Vagina (tissue), 2 donors: ENCODE measurements around the gene PRTN3. TPM values are rescaled to one million over a fixed set of nuclear protein-coding genes. Genes with fewer than 3 reads are reported as not detected.

Experiments
- DNase-seq, 2 donors: peaks; one replicate each; pipeline ENCODE4 v3.0.0-alpha.2; 2017; ENCODE audit errors: extremely low spot score in 2 of 2
- H3K27ac ChIP-seq: fragments of 200-600 bp; sonication (generic); one replicate; pipeline ENCODE4 v1.5.1; 2019
- H3K27me3 ChIP-seq: fragments of 200-600 bp; sonication (generic); one replicate; pipeline ENCODE4 v1.5.1; 2019
- H3K36me3 ChIP-seq, 2 donors: fragments of 200-600 bp; sonication (generic); one replicate each; pipeline ENCODE4 v1.5.1; 2017 to 2019
- H3K4me1 ChIP-seq: fragments of 200-600 bp; sonication (generic); one replicate; pipeline ENCODE4 v1.5.1; 2019
- H3K4me3 ChIP-seq, 2 donors: fragments of 200-600 bp; sonication (generic); 1 replicate in 1 of 2; 2 replicates in 1 of 2; pipeline ENCODE4 v1.5.1; 2016 to 2019
- H3K9me3 ChIP-seq: fragments of 200-600 bp; sonication (generic); one replicate; pipeline ENCODE4 v1.5.1; 2019
- CTCF ChIP-seq, 3 experiments: fragments of 450-650 bp in 2 of 3; fragments of 200-600 bp in 1 of 3; sonication (generic) in 1 of 3; IDR thresholded peaks; one replicate each; pipeline ENCODE4 v1.5.1; 2017 to 2019; ENCODE audit warnings: antibody characterized with exemption in 3 of 3, mild to moderate bottlenecking in 2 of 3, moderate library complexity in 2 of 3
- POLR2A ChIP-seq, 2 donors: fragments of 450-650 bp; IDR thresholded peaks; one replicate each; pipeline ENCODE4 v1.6.1; 2017; ENCODE audit warnings: antibody characterized with exemption in 2 of 2, mild to moderate bottlenecking in 2 of 2, moderate library complexity in 2 of 2
- POLR2AphosphoS5 ChIP-seq, 2 donors: sonication (generic); formaldehyde crosslinking; IDR thresholded peaks; one replicate each; pipeline ENCODE4 v1.9.0; 2017; ENCODE audit warnings: antibody characterized with exemption in 2 of 2, mild to moderate bottlenecking in 2 of 2, low read depth in 1 of 2; ENCODE audit not compliant: insufficient read depth in 1 of 2
- intact Hi-C: fragments of 100-400 bp; cut with DNase I; formaldehyde crosslinking; loops from one replicate; pipeline ENCODE4 v1.15.1; 2023
- total RNA-seq: library from RNA; depleted of rRNA; stranded (reverse); fragments of >200 nt; gene quantifications from one replicate; pipeline ENCODE4 v1.2.3, GENCODE V29; 2016

PRTN3 gene
- total RNA-seq, 1 donor from 2014 or later, result not detected

GRCh38 chr19:855142-855541, 14.3 kb downstream of the PRTN3 start:
- Histone ChIP-seq H3K9me3 (no peaks in the 10 kb centered on the region), H3K36me3 (no peaks in the 10 kb centered on the region), H3K27ac (no peak overlapping the region), H3K4me1 (peaks cover 37% of the 10 kb centered on the region), H3K27me3 (peaks cover 9% of the 10 kb centered on the region), H3K4me3 (no peak overlapping the region)
- intact Hi-C loops, result loop anchor here (5.0 kb wide), 1 partner anchor 67 kb away; no protein-coding TSS in a partner anchor
- DNase-seq, result no peak
- no peak for TF ChIP-seq POLR2AphosphoS5 (IDR thresholded peaks at IDR 0.05; ENCODE audit: insufficient read depth in 1 of 2, low read depth in 1 of 2)
- TF ChIP-seq POLR2A (IDR thresholded peaks at IDR 0.05), result no peak
- no peak for TF ChIP-seq CTCF (IDR thresholded peaks at IDR 0.05)

DNA sequence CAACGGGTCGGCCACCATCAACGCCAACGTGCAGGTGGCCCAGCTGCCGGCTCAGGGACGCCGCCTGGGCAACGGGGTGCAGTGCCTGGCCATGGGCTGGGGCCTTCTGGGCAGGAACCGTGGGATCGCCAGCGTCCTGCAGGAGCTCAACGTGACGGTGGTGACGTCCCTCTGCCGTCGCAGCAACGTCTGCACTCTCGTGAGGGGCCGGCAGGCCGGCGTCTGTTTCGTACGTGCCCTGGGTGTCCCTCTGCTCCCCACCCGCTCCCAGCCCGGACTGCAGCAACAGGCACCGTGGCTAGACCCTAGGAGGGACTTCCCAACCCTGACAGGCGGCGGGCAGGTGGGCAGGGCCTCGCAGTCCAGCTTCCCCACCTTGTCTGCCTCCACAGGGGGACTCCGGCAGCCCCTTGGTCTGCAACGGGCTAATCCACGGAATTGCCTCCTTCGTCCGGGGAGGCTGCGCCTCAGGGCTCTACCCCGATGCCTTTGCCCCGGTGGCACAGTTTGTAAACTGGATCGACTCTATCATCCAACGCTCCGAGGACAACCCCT, 14.8 kb downstream of the PRTN3 start:
- no peak for TF ChIP-seq CTCF (IDR thresholded peaks at IDR 0.05)
- TF ChIP-seq POLR2A (IDR thresholded peaks at IDR 0.05), result no peak
- TF ChIP-seq POLR2AphosphoS5 (IDR thresholded peaks at IDR 0.05; ENCODE audit: insufficient read depth in 1 of 2, low read depth in 1 of 2), result no peak
- DNase-seq, result no peak
- Histone ChIP-seq H3K27ac (no peak overlapping the region), H3K4me1 (peaks cover 35% of the 10 kb centered on the region), H3K36me3 (no peaks in the 10 kb centered on the region), H3K27me3 (peaks cover 9% of the 10 kb centered on the region), H3K4me3 (no peak overlapping the region), H3K9me3 (no peaks in the 10 kb centered on the region)
- intact Hi-C loops, result loop anchor here (5.0 kb wide), 1 partner anchor 67 kb away; no protein-coding TSS in a partner anchor

DNA sequence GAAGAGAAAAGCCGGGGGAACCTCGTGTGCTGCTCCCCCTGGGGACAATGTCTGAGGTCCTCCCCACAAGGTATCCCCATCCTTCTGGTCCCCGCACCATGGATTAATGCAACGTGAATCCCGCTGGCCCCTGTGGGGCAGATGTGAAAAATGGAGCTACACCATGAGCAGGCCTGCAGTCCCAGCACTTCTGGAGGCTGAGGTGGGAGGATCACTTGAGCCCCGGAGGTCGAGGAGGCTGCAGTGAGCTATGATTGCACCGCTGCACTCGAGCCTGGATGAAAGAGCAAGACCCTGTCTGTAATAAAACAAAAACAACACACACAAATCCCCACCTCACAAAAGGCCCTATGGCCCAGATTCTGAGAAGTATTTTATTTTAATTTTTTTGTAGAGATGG, 17.5 kb downstream of the PRTN3 start:
- H3K4me3 ChIP-seq, result no peak overlapping the region
- no peaks in the 10 kb centered on the region for H3K27me3 ChIP-seq
- peak overlapping the region; percentile 92 for H3K27ac ChIP-seq
- DNase-seq, result no peak
- H3K4me1 ChIP-seq, result peaks cover 46% of the 10 kb centered on the region
- intact Hi-C loops, result loop anchor here (5.0 kb wide), 1 partner anchor 64 kb away; no protein-coding TSS in a partner anchor
- H3K9me3 ChIP-seq, result no peaks in the 10 kb centered on the region
- no peak for TF ChIP-seq CTCF (IDR thresholded peaks at IDR 0.05)
- no peak for TF ChIP-seq POLR2A (IDR thresholded peaks at IDR 0.05)
- no peak for TF ChIP-seq POLR2AphosphoS5 (IDR thresholded peaks at IDR 0.05; ENCODE audit: insufficient read depth in 1 of 2, low read depth in 1 of 2)
- no peaks in the 10 kb centered on the region for H3K36me3 ChIP-seq

GRCh38 chr19:858868-859843, 18.4 kb downstream of the PRTN3 start, which contains the start of gene CFD:
Gene CFD, plus strand, starts transcription at chr19:859664. Its CDS starts 26 bp downstream, at chr19:859690.
- no peak for DNase-seq
- no peaks in the 10 kb centered on the region for H3K27me3 ChIP-seq
- no peaks in the 10 kb centered on the region for H3K9me3 ChIP-seq
- peak within 1 kb of the TSS; percentile 53 to 59 for H3K4me3 ChIP-seq
- no peaks in the 10 kb centered on the region for H3K36me3 ChIP-seq
- intact Hi-C loops, result loop anchor here (5.0 kb wide), 1 partner anchor 63 kb away; no protein-coding TSS in a partner anchor
- H3K27ac ChIP-seq, result peak within 1 kb of the TSS; percentile 92
- TF ChIP-seq POLR2AphosphoS5 (IDR thresholded peaks at IDR 0.05; ENCODE audit: insufficient read depth in 1 of 2, low read depth in 1 of 2), result peak in 1 of 2 donors; percentile 92
- TF ChIP-seq POLR2A (IDR thresholded peaks at IDR 0.05), result peak in 1 of 2 donors; percentile 79
- no peak for TF ChIP-seq CTCF (IDR thresholded peaks at IDR 0.05)
- H3K4me1 ChIP-seq, result peaks cover 48% of the 10 kb centered on the region
